ACC112 (cell line): ENCODE results near the gene MTG1.

ENCODE experiments used
- H2AFZ ChIP-seq: fragments of 200-600 bp; sonication (generic); one replicate; pipeline ENCODE4 v1.6.0; 2017; ENCODE audit warnings: antibody characterized with exemption, low read length; ENCODE audit not compliant: unreplicated experiment
- H3K27ac ChIP-seq: fragments of 200-600 bp; sonication (generic); 2 replicates; pipeline ENCODE4 v1.5.1; 2014; ENCODE audit warnings: low read depth, mild to moderate bottlenecking, antibody characterized with exemption, low read length, moderate library complexity
- H3K27me3 ChIP-seq: fragments of 200-600 bp; sonication (generic); 2 replicates; pipeline ENCODE4 v1.6.1; 2014; ENCODE audit warnings: mild to moderate bottlenecking, antibody characterized with exemption, low read length, moderate library complexity, mixed read lengths; ENCODE audit not compliant: insufficient read depth
- H3K36me3 ChIP-seq: fragments of 200-600 bp; sonication (generic); 2 replicates; pipeline ENCODE4 v1.6.1; 2016; ENCODE audit warnings: mild to moderate bottlenecking, antibody characterized with exemption, low read length, moderate library complexity, mixed read lengths; ENCODE audit not compliant: insufficient read depth
- H3K4me1 ChIP-seq: fragments of 200-600 bp; sonication (generic); one replicate; pipeline ENCODE4 v1.6.1; 2016; ENCODE audit warnings: low read length, mixed read lengths; ENCODE audit not compliant: insufficient read depth, unreplicated experiment, control insufficient read depth
- H3K4me3 ChIP-seq: fragments of 200-600 bp; sonication (generic); 2 replicates; pipeline ENCODE4 v1.5.1; 2014; ENCODE audit warnings: mild to moderate bottlenecking, low read depth, low read length
- H3K79me2 ChIP-seq: fragments of 200-600 bp; sonication (generic); one replicate; pipeline ENCODE4 v1.6.0; 2016; ENCODE audit warnings: low read length; ENCODE audit not compliant: control insufficient read depth, unreplicated experiment, insufficient read depth

MTG1 gene

DNA sequence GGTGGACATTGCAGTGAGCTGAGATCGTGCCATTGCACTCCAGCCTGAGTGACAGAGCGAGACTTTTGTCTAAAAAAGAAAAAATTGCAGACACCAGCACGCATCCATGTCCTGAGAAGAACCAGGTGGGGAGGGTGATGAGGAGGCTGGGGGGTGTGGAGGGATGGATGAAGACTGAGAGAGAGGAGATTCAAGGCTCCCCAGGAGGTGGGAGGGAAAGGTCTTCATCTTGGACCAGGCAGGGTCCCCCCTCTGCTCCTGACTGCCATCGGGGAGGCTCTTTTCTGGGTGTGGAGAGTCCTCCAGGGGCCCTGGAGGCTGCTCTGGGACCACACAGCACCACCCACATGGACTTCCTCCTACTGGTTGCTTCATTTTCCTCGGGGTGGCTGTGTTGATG lies 61.2 kb downstream of the MTG1 start:
- no peaks in the 10 kb centered on the region for H3K4me1 ChIP-seq

GRCh38 chr10:133455611-133456031 lies 61.7 kb downstream of the MTG1 start:
- Histone ChIP-seq H2AFZ (no peak overlapping the region), H3K27me3 (no peaks in the 10 kb centered on the region), H3K36me3 (no peaks in the 10 kb centered on the region), H3K4me3 (no peak overlapping the region), H3K4me1 (no peaks in the 10 kb centered on the region), H3K79me2 (no peaks in the 10 kb centered on the region), H3K27ac (no peak overlapping the region)

More for the DNA sequence above, 61.2 kb downstream of the MTG1 start:
- H3K27ac ChIP-seq, result no peak overlapping the region
- H2AFZ ChIP-seq, result no peak overlapping the region
- no peak overlapping the region for H3K4me3 ChIP-seq
- H3K79me2 ChIP-seq, result no peaks in the 10 kb centered on the region
- H3K27me3 ChIP-seq, result no peaks in the 10 kb centered on the region
- no peaks in the 10 kb centered on the region for H3K36me3 ChIP-seq

DNA sequence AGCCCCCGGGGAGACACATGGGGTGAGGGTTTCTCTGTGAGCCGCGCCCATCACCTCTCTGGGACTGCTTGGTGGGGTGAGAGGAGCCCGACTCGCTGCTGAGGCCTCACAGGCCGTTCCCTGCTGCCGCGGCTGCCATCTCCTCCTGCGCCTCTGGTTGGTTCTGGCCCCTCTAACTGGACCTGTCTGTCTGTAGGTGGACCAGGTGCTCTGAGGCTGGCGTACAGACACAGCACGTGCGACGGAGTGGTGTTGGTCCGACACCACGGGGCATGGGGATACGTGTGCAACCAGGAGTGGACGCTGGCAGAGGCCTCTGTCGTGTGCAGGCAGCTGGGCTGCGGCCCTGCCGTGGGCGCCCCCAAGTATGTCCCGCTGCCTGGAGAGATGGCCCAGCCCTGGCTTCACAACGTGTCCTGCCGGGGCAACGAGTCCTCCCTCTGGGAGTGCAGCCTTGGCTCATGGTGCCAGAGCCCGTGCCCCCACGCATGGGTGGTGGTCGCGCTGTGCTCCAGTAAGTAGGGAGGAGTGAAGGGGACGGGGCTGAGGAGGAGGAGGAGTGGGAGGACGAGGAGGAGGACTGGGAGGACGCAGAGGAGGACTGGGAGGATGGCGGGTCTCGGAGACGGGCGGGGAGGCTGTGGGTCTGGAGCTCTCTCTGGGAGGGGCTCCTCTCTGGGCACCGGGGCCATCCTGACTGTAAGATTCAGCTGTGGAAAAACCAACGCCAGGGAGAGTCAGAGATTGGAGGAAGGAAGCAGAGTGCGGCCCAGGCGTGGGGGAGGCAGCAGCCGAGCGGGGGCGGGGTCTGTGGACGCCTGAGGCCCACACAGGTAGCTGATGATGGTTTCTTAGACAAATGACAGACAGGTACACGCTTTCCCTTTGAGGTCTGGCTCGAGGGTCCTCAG lies 62.3 kb downstream of the MTG1 start:
- Histone ChIP-seq H3K79me2 (no peaks in the 10 kb centered on the region), H3K4me1 (no peaks in the 10 kb centered on the region), H2AFZ (no peak overlapping the region), H3K27me3 (no peaks in the 10 kb centered on the region), H3K27ac (no peak overlapping the region), H3K4me3 (no peak overlapping the region), H3K36me3 (no peaks in the 10 kb centered on the region)

GRCh38 chr10:133457100-133457841 lies 63.3 kb downstream of the MTG1 start:
- Histone ChIP-seq H3K27ac (no peak overlapping the region), H3K4me3 (no peak overlapping the region), H3K27me3 (no peaks in the 10 kb centered on the region), H2AFZ (no peak overlapping the region), H3K4me1 (no peaks in the 10 kb centered on the region), H3K79me2 (no peaks in the 10 kb centered on the region), H3K36me3 (no peaks in the 10 kb centered on the region)

DNA sequence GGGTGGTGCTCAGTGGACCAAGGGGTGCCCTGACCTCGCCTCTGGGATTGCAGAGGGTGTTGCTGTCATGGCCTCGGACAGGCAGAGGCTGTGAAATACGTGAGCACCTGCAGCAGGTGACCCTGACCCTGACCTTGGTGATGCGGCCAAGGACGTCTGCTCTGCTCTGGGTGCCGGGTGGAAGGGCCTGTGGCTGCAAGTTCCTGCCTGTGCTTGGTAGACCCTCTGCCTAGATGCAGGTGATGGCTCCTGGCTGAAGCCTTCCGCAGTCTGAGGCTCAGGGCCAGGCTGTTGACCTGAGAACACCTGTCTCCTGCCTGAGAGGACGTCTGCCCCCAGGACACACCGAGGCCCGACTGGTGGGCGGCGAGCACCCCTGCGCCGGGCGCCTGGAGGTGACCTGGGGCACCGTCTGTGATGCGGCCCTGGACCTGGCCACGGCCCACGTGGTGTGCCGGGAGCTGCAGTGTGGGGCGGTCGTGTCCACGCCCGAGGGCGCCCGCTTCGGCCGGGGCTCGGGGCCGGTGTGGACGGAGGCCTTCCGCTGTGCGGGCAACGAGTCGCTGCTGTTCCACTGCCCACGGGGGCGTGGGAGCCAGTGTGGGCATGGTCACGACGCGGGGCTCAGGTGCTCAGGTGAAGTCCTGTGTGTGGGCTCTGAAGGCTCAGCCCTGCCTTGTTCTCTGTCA lies 64.2 kb downstream of the MTG1 start:
- no peak overlapping the region for H3K27ac ChIP-seq
- H2AFZ ChIP-seq, result no peak overlapping the region
- H3K27me3 ChIP-seq, result no peaks in the 10 kb centered on the region
- H3K36me3 ChIP-seq, result no peaks in the 10 kb centered on the region
- no peak overlapping the region for H3K4me3 ChIP-seq
- H3K4me1 ChIP-seq, result no peaks in the 10 kb centered on the region
- H3K79me2 ChIP-seq, result no peaks in the 10 kb centered on the region

DNA sequence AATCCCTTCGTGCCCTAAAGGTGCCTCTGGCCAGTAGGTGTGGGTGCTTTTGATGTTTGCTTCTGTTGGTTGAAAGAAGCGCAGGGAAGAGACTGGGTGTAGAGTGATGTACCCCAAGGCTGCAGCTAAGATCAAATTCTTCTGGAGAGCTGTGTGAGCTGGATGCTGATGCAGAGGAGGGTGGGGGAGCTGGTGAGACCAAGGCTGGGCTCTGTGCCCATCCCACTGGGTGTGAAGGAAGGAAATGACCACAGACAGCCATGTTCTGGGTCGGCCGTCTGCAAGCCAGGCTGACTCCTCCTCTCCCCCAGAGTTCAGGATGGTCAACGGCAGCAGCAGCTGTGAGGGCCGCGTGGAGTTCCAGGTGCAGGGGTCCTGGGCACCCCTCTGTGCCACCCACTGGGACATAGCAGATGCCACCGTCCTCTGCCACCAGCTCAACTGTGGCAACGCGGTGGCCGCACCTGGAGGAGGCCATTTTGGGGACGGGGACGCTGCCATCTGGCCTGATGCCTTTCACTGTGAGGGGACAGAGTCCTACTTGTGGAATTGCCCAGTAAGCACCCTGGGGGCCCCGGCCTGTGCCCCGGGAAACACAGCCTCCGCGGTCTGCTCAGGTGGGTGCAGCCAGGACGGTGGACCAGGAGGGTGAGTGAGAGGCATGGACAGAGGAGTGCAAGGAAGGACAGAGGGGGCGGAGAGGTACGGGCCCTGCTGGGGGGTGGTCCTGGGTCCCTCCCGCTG lies 64.9 kb downstream of the MTG1 start:
- Histone ChIP-seq H3K4me3 (no peak overlapping the region), H3K79me2 (no peaks in the 10 kb centered on the region), H3K27ac (no peak overlapping the region), H3K36me3 (no peaks in the 10 kb centered on the region), H2AFZ (no peak overlapping the region), H3K4me1 (no peaks in the 10 kb centered on the region), H3K27me3 (no peaks in the 10 kb centered on the region)

- no peaks in the 10 kb centered on the region for H3K27me3 ChIP-seq
- no peak overlapping the region for H3K27ac ChIP-seq
- H3K4me1 ChIP-seq, result no peaks in the 10 kb centered on the region
- no peak overlapping the region for H3K4me3 ChIP-seq
- no peak overlapping the region for H2AFZ ChIP-seq
- no peaks in the 10 kb centered on the region for H3K36me3 ChIP-seq
- H3K79me2 ChIP-seq, result no peaks in the 10 kb centered on the region
Observed at GRCh38 chr10:133459454-133460207, 65.7 kb downstream of the MTG1 start.

GRCh38 chr10:133460208-133460769 lies 66.3 kb downstream of the MTG1 start:
- H3K36me3 ChIP-seq, result no peaks in the 10 kb centered on the region
- no peaks in the 10 kb centered on the region for H3K79me2 ChIP-seq

GRCh38 chr10:133461027-133461426 lies 67.1 kb downstream of the MTG1 start:
- Histone ChIP-seq H3K4me3 (no peak overlapping the region), H3K27ac (no peak overlapping the region), H2AFZ (no peak overlapping the region), H3K79me2 (no peaks in the 10 kb centered on the region), H3K4me1 (no peaks in the 10 kb centered on the region), H3K27me3 (no peaks in the 10 kb centered on the region), H3K36me3 (no peaks in the 10 kb centered on the region)

More at GRCh38 chr10:133460208-133460769, 66.3 kb downstream of the MTG1 start:
- H2AFZ ChIP-seq, result no peak overlapping the region
- H3K27me3 ChIP-seq, result no peaks in the 10 kb centered on the region
- no peak overlapping the region for H3K4me3 ChIP-seq
- no peak overlapping the region for H3K27ac ChIP-seq
- no peaks in the 10 kb centered on the region for H3K4me1 ChIP-seq
